Measurements from ENCODE around the gene TMEM135.

The TMEM135 gene

GRCh38 chr11:87125257-87125656 is 87.5 kb downstream of the TMEM135 start:
- no peak overlapping the region for H2BK12ac ChIP-seq (ENCODE audit: low read length in 2 of 2)
- H3K9me3 ChIP-seq (ENCODE audit: control insufficient read depth, low read length), result no peaks in the 10 kb centered on the region
- H4K91ac ChIP-seq (ENCODE audit: low read length), result no peak overlapping the region
- no peaks in the 10 kb centered on the region for H3K36me3 ChIP-seq (ENCODE audit: control insufficient read depth in 1 of 2, insufficient read depth in 2 of 2, low read depth in 1 of 2, low read length in 2 of 2)
- no peak overlapping the region for H3K4me2 ChIP-seq (ENCODE audit: low read length, poor library complexity, severe bottlenecking)
- no peak overlapping the region for H2AFZ ChIP-seq (ENCODE audit: low read depth, low read length)
- no peak overlapping the region for H2BK5ac ChIP-seq (ENCODE audit: low read depth, low read length, poor library complexity, severe bottlenecking)
- no peak overlapping the region for H3K9ac ChIP-seq (ENCODE audit: low read length)
- no peak overlapping the region for H3K4ac ChIP-seq (ENCODE audit: low read depth in 1 of 2, low read length in 2 of 2)
- no peaks in the 10 kb centered on the region for H3K27me3 ChIP-seq (ENCODE audit: control insufficient read depth in 1 of 2, insufficient read depth in 1 of 2, low read length in 2 of 2)
- no peak overlapping the region for H3K23ac ChIP-seq (ENCODE audit: low read length in 2 of 2)
- H2AK5ac ChIP-seq (ENCODE audit: low read length, severe bottlenecking), result no peak overlapping the region
- H3K4me1 ChIP-seq (ENCODE audit: control insufficient read depth, insufficient read depth, low read depth, low read length), result no peaks in the 10 kb centered on the region
- 92% methylated on average over 2 of the region's 2 CpGs for WGBS
- H3K79me1 ChIP-seq (replicated peaks; ENCODE audit: low read length, poor library complexity, severe bottlenecking), result peaks cover 9% of the 10 kb centered on the region
- H3K18ac ChIP-seq (ENCODE audit: low read depth in 1 of 2, low read length in 2 of 2), result no peak overlapping the region
- no peak overlapping the region for H4K8ac ChIP-seq (ENCODE audit: low read length)
- H2BK120ac ChIP-seq (ENCODE audit: low read depth, low read length), result no peak overlapping the region
- no peak overlapping the region for H2BK15ac ChIP-seq (ENCODE audit: low read depth, poor library complexity, severe bottlenecking)
- H3K14ac ChIP-seq (ENCODE audit: low read length in 2 of 2), result no peak overlapping the region
- no peak overlapping the region for H3K27ac ChIP-seq (ENCODE audit: low read length, poor library complexity, severe bottlenecking)
- no peak overlapping the region for H3K4me3 ChIP-seq (ENCODE audit: insufficient read depth in 1 of 2, low read depth in 1 of 2, low read length in 2 of 2)
- DNase-seq, result no peak

GRCh38 chr11:87127101-87127500 is 89.4 kb downstream of the TMEM135 start:
- no peaks in the 10 kb centered on the region for H3K4me1 ChIP-seq (ENCODE audit: control insufficient read depth, insufficient read depth, low read depth, low read length)
- H3K36me3 ChIP-seq (ENCODE audit: control insufficient read depth in 1 of 2, insufficient read depth in 2 of 2, low read depth in 1 of 2, low read length in 2 of 2), result no peaks in the 10 kb centered on the region
- H3K23ac ChIP-seq (ENCODE audit: low read length in 2 of 2), result no peak overlapping the region
- no peak overlapping the region for H3K27ac ChIP-seq (ENCODE audit: low read length, poor library complexity, severe bottlenecking)
- no peak overlapping the region for H4K8ac ChIP-seq (ENCODE audit: low read length)
- DNase-seq, result no peak
- no peak overlapping the region for H2BK12ac ChIP-seq (ENCODE audit: low read length in 2 of 2)
- no peak overlapping the region for H3K4me3 ChIP-seq (ENCODE audit: insufficient read depth in 1 of 2, low read depth in 1 of 2, low read length in 2 of 2)
- no peak overlapping the region for H2BK5ac ChIP-seq (ENCODE audit: low read depth, low read length, poor library complexity, severe bottlenecking)
- H3K18ac ChIP-seq (ENCODE audit: low read depth in 1 of 2, low read length in 2 of 2), result no peak overlapping the region
- no peak overlapping the region for H2AK5ac ChIP-seq (ENCODE audit: low read length, severe bottlenecking)
- H2BK15ac ChIP-seq (ENCODE audit: low read depth, poor library complexity, severe bottlenecking), result no peak overlapping the region
- no peak overlapping the region for H3K4me2 ChIP-seq (ENCODE audit: low read length, poor library complexity, severe bottlenecking)
- no peak overlapping the region for H4K91ac ChIP-seq (ENCODE audit: low read length)
- H2AFZ ChIP-seq (ENCODE audit: low read depth, low read length), result no peak overlapping the region
- no peak overlapping the region for H3K14ac ChIP-seq (ENCODE audit: low read length in 2 of 2)
- peaks cover 16% of the 10 kb centered on the region for H3K79me1 ChIP-seq (replicated peaks; ENCODE audit: low read length, poor library complexity, severe bottlenecking)
- no peak overlapping the region for H3K9ac ChIP-seq (ENCODE audit: low read length)
- H3K4ac ChIP-seq (ENCODE audit: low read depth in 1 of 2, low read length in 2 of 2), result no peak overlapping the region
- no peak overlapping the region for H2BK120ac ChIP-seq (ENCODE audit: low read depth, low read length)
- WGBS, result 82% methylated on average over 3 of the region's 4 CpGs
- H3K9me3 ChIP-seq (ENCODE audit: control insufficient read depth, low read length), result no peaks in the 10 kb centered on the region
- H3K27me3 ChIP-seq (ENCODE audit: control insufficient read depth in 1 of 2, insufficient read depth in 1 of 2, low read length in 2 of 2), result no peaks in the 10 kb centered on the region

- H3K79me1 ChIP-seq (replicated peaks; ENCODE audit: low read length, poor library complexity, severe bottlenecking), result peaks cover 12% of the 10 kb centered on the region
- no peak overlapping the region for H2AK5ac ChIP-seq (ENCODE audit: low read length, severe bottlenecking)
- no peak overlapping the region for H3K9ac ChIP-seq (ENCODE audit: low read length)
- H3K4me2 ChIP-seq (ENCODE audit: low read length, poor library complexity, severe bottlenecking), result no peak overlapping the region
- H2BK12ac ChIP-seq (ENCODE audit: low read length in 2 of 2), result no peak overlapping the region
- no peak for DNase-seq
- no peak overlapping the region for H4K91ac ChIP-seq (ENCODE audit: low read length)
- no peaks in the 10 kb centered on the region for H3K36me3 ChIP-seq (ENCODE audit: control insufficient read depth in 1 of 2, insufficient read depth in 2 of 2, low read depth in 1 of 2, low read length in 2 of 2)
- no peak overlapping the region for H2BK15ac ChIP-seq (ENCODE audit: low read depth, poor library complexity, severe bottlenecking)
- no peak overlapping the region for H3K4me3 ChIP-seq (ENCODE audit: insufficient read depth in 1 of 2, low read depth in 1 of 2, low read length in 2 of 2)
- H3K27ac ChIP-seq (ENCODE audit: low read length, poor library complexity, severe bottlenecking), result no peak overlapping the region
- no peak overlapping the region for H2AFZ ChIP-seq (ENCODE audit: low read depth, low read length)
- H3K4me1 ChIP-seq (ENCODE audit: control insufficient read depth, insufficient read depth, low read depth, low read length), result no peaks in the 10 kb centered on the region
- H3K9me3 ChIP-seq (ENCODE audit: control insufficient read depth, low read length), result no peaks in the 10 kb centered on the region
- H3K27me3 ChIP-seq (ENCODE audit: control insufficient read depth in 1 of 2, insufficient read depth in 1 of 2, low read length in 2 of 2), result no peaks in the 10 kb centered on the region
- no peak overlapping the region for H3K23ac ChIP-seq (ENCODE audit: low read length in 2 of 2)
- no CpG with 5 or more reads among the region's 2 CpGs for WGBS
- no peak overlapping the region for H3K4ac ChIP-seq (ENCODE audit: low read depth in 1 of 2, low read length in 2 of 2)
- H4K8ac ChIP-seq (ENCODE audit: low read length), result no peak overlapping the region
- H2BK5ac ChIP-seq (ENCODE audit: low read depth, low read length, poor library complexity, severe bottlenecking), result no peak overlapping the region
- no peak overlapping the region for H3K18ac ChIP-seq (ENCODE audit: low read depth in 1 of 2, low read length in 2 of 2)
- H2BK120ac ChIP-seq (ENCODE audit: low read depth, low read length), result no peak overlapping the region
- H3K14ac ChIP-seq (ENCODE audit: low read length in 2 of 2), result no peak overlapping the region
These were observed 90.6 kb downstream of the TMEM135 start for GRCh38 chr11:87128372-87128771.

- H4K91ac ChIP-seq (ENCODE audit: low read length), result no peak overlapping the region
- no peak overlapping the region for H3K4me3 ChIP-seq (ENCODE audit: insufficient read depth in 1 of 2, low read depth in 1 of 2, low read length in 2 of 2)
- H3K18ac ChIP-seq (ENCODE audit: low read depth in 1 of 2, low read length in 2 of 2), result no peak overlapping the region
- H3K4me1 ChIP-seq (ENCODE audit: control insufficient read depth, insufficient read depth, low read depth, low read length), result no peaks in the 10 kb centered on the region
- no peak overlapping the region for H2AFZ ChIP-seq (ENCODE audit: low read depth, low read length)
- no peak overlapping the region for H2AK5ac ChIP-seq (ENCODE audit: low read length, severe bottlenecking)
- no peak overlapping the region for H3K27ac ChIP-seq (ENCODE audit: low read length, poor library complexity, severe bottlenecking)
- no peak for DNase-seq
- H2BK12ac ChIP-seq (ENCODE audit: low read length in 2 of 2), result no peak overlapping the region
- peaks cover 0 to 3% of the 10 kb centered on the region in 2 experiments for H3K36me3 ChIP-seq (ENCODE audit: control insufficient read depth in 1 of 2, insufficient read depth in 2 of 2, low read depth in 1 of 2, low read length in 2 of 2)
- 100% methylated on average over 1 of the region's 1 CpG for WGBS
- no peak overlapping the region for H3K4me2 ChIP-seq (ENCODE audit: low read length, poor library complexity, severe bottlenecking)
- H2BK5ac ChIP-seq (ENCODE audit: low read depth, low read length, poor library complexity, severe bottlenecking), result no peak overlapping the region
- no peak overlapping the region for H2BK15ac ChIP-seq (ENCODE audit: low read depth, poor library complexity, severe bottlenecking)
- H3K14ac ChIP-seq (ENCODE audit: low read length in 2 of 2), result no peak overlapping the region
- peaks cover 3% of the 10 kb centered on the region for H3K9me3 ChIP-seq (ENCODE audit: control insufficient read depth, low read length)
- H3K4ac ChIP-seq (ENCODE audit: low read depth in 1 of 2, low read length in 2 of 2), result no peak overlapping the region
- no peak overlapping the region for H3K9ac ChIP-seq (ENCODE audit: low read length)
- peaks cover 15% of the 10 kb centered on the region for H3K79me1 ChIP-seq (replicated peaks; ENCODE audit: low read length, poor library complexity, severe bottlenecking)
- no peak overlapping the region for H4K8ac ChIP-seq (ENCODE audit: low read length)
- no peak overlapping the region for H3K23ac ChIP-seq (ENCODE audit: low read length in 2 of 2)
- no peak overlapping the region for H2BK120ac ChIP-seq (ENCODE audit: low read depth, low read length)
- no peaks in the 10 kb centered on the region for H3K27me3 ChIP-seq (ENCODE audit: control insufficient read depth in 1 of 2, insufficient read depth in 1 of 2, low read length in 2 of 2)
These were observed 96.9 kb downstream of the TMEM135 start for GRCh38 chr11:87134524-87135106.

Data from mesenchymal stem cell (in vitro differentiated cells and primary cell).